IPS-NIHi11 (cell line): ENCODE measurements around the gene USP44.

ENCODE experiments used
- DNase-seq: peaks from one replicate; pipeline ENCODE4 v3.0.0; 2012; ENCODE audit warnings: mixed read lengths, low spot score

The USP44 gene

GRCh38 chr12:95548056-95548538 is 3.2 kb downstream of the USP44 start:
- peak; percentile 42 for DNase-seq

GRCh38 chr12:95547522-95548055 is 3.7 kb downstream of the USP44 start:
- DNase-seq: no peak

- no peak for DNase-seq
These were observed 4.8 kb downstream of the USP44 start for GRCh38 chr12:95546491-95546813.

- DNase-seq: no peak
These were observed 5.4 kb downstream of the USP44 start for GRCh38 chr12:95545731-95546490.

GRCh38 chr12:95545303-95545702 is 6.0 kb downstream of the USP44 start:
- DNase-seq: no peak

GRCh38 chr12:95544756-95545155 is 6.5 kb downstream of the USP44 start:
- no peak for DNase-seq

GRCh38 chr12:95543305-95543704 is 8.0 kb downstream of the USP44 start:
- no peak for DNase-seq

GRCh38 chr12:95541436-95541835 is 9.8 kb downstream of the USP44 start:
- no peak for DNase-seq

GRCh38 chr12:95538656-95539055 is 12.6 kb downstream of the USP44 start:
- no peak for DNase-seq

- DNase-seq: no peak
These were observed 13.3 kb downstream of the USP44 start for GRCh38 chr12:95538006-95538405.

- no peak for DNase-seq
These were observed 17.3 kb downstream of the USP44 start for GRCh38 chr12:95533985-95534384.

GRCh38 chr12:95532851-95533250 is 18.4 kb downstream of the USP44 start:
- no peak for DNase-seq

- DNase-seq: no peak
These were observed 21.5 kb downstream of the USP44 start for GRCh38 chr12:95529693-95530225.

- DNase-seq: no peak
These were observed 22.8 kb downstream of the USP44 start for GRCh38 chr12:95528431-95528830.

GRCh38 chr12:95522692-95523091 is 28.6 kb downstream of the USP44 start:
- DNase-seq: no peak

- DNase-seq: no peak
These were observed 30.5 kb downstream of the USP44 start for GRCh38 chr12:95520816-95521215.

GRCh38 chr12:95518944-95519343 is 32.3 kb downstream of the USP44 start:
- DNase-seq: no peak

- DNase-seq: no peak
These were observed 34.0 kb downstream of the USP44 start for GRCh38 chr12:95517246-95517645.

GRCh38 chr12:95516757-95517156 is 34.5 kb downstream of the USP44 start:
- DNase-seq: no peak

- no peak for DNase-seq
These were observed 36.1 kb downstream of the USP44 start for GRCh38 chr12:95515197-95515596.

GRCh38 chr12:95513599-95513998 is 37.7 kb downstream of the USP44 start:
- DNase-seq: no peak

GRCh38 chr12:95511977-95512376 is 39.3 kb downstream of the USP44 start:
- no peak for DNase-seq

- no peak for DNase-seq
These were observed 42.0 kb downstream of the USP44 start for GRCh38 chr12:95509300-95509699.
